ENCODE measurements around the gene ARHGAP24.

DNA sequence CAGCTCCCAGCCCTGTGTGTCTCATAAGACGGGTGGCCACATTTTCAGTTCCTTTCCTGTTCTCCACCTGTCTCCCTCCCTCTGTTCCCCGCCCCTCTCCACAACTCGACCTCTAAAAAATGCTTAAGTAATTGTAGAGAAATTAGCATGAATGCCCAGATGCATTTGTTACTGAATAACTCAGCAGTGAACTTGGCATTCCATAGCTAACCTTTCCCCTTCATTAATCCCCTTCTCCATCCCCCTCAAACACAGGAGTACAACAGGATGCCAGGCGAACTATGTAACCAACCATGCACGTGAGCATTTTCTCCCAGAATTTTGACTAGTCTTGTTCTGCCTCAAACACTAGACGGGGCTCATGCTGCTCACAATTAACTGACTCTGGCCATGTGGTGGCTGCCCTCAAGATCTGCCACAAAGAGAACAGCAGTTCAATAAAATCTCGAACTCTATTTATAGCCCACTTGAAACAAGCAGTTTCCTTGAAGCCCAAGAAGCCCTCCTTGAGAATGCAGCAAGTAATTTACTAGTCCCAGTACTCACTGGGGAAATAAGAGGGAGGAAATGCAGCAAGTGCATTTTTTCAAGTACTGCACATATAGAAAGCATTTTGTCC is 351.2 kb downstream of the ARHGAP24 start:
- TF ChIP-seq CTCF (IDR thresholded peaks at IDR 0.05) (no peak), POLR2A (IDR thresholded peaks at IDR 0.05) (no peak)
